AG20443 (cell line): ENCODE results near the gene FAM180B.

Experiments used
- DNase-seq: peaks from one replicate; pipeline ENCODE4 v3.0.0; 2012; ENCODE audit warnings: low spot score, mixed read lengths

Gene FAM180B

GRCh38 chr11:47569646-47570045 lies 16.8 kb upstream of the FAM180B start:
- no peak for DNase-seq

GRCh38 chr11:47570651-47571356 lies 15.7 kb upstream of the FAM180B start:
- DNase-seq, result no peak

GRCh38 chr11:47571357-47571729 lies 15.1 kb upstream of the FAM180B start:
- no peak for DNase-seq

GRCh38 chr11:47571895-47572294 lies 14.6 kb upstream of the FAM180B start:
- DNase-seq, result no peak

GRCh38 chr11:47572715-47573255 lies 13.7 kb upstream of the FAM180B start:
- no peak for DNase-seq

- no peak for DNase-seq
These were observed 13.2 kb upstream of the FAM180B start for GRCh38 chr11:47573321-47573720.

- DNase-seq, result no peak
These were observed 8.9 kb upstream of the FAM180B start for GRCh38 chr11:47577460-47578041.

- DNase-seq, result peak; percentile 95
These were observed 7.7 kb upstream of the FAM180B start, which contains the start of the genes KBTBD4 and NDUFS3 for GRCh38 chr11:47578524-47579494. Gene KBTBD4, minus strand, starts transcription at chr11:47578970. Its CDS starts 19 bp downstream, at chr11:47578951. Gene NDUFS3, plus strand, starts transcription at chr11:47579074. Its CDS starts 18 bp downstream, at chr11:47579092.

- DNase-seq, result no peak
These were observed 2.6 kb upstream of the FAM180B start for GRCh38 chr11:47583844-47584243.

- DNase-seq, result no peak
These were observed 700 bp downstream of the FAM180B start for GRCh38 chr11:47587039-47587716.

- no peak for DNase-seq
These were observed 1.3 kb downstream of the FAM180B start for GRCh38 chr11:47587723-47588326.

GRCh38 chr11:47589118-47589517 lies 2.6 kb downstream of the FAM180B start:
- no peak for DNase-seq

- no peak for DNase-seq
These were observed 3.1 kb downstream of the FAM180B start for GRCh38 chr11:47589584-47589976.

GRCh38 chr11:47589977-47590861 lies 3.7 kb downstream of the FAM180B start:
- DNase-seq, result no peak

GRCh38 chr11:47591764-47592163 lies 5.3 kb downstream of the FAM180B start:
- no peak for DNase-seq

- DNase-seq, result no peak
These were observed 5.8 kb downstream of the FAM180B start for GRCh38 chr11:47592251-47592650.

- no peak for DNase-seq
These were observed 6.5 kb downstream of the FAM180B start for GRCh38 chr11:47592970-47593369.

- DNase-seq, result no peak
These were observed 7.0 kb downstream of the FAM180B start for GRCh38 chr11:47593492-47593933.

GRCh38 chr11:47593934-47594855 lies 7.7 kb downstream of the FAM180B start, which contains the start of gene C1QTNF4:
Gene C1QTNF4, minus strand, starts transcription at chr11:47594411. Its CDS starts 3,601 bp downstream, at chr11:47590810.
- no peak for DNase-seq
